H1 (cell line): Measurements from ENCODE around the gene ARHGEF16. TPM values are rescaled to one million over a fixed set of nuclear protein-coding genes. Genes with fewer than 3 reads are reported as not detected.
A peak's percentile ranks its signal among the peaks of the same experiment; 100 is the strongest.

Experiments
- CTCF ChIA-PET: fragments of 300-600 bp; sonication (Branson Sonifier 250); formaldehyde crosslinking; loops from one replicate; lab custom pipeline; 2021; ENCODE audit not compliant: partially characterized antibody; lab: Charles Lee
- POLR2A ChIA-PET: fragments of 300-600 bp; sonication (Branson Sonifier 250); formaldehyde crosslinking; loops from one replicate; lab custom pipeline; 2021; ENCODE audit warnings: inconsistent platforms; ENCODE audit not compliant: partially characterized antibody; lab: Charles Lee
- DNase-seq, 2 experiments: peaks; one replicate each; pipeline versions ENCODE4 v3.0.0 to v3.0.0-alpha.2; 2010 to 2022; ENCODE audit warnings: low spot score in 2 of 2, low read depth in 1 of 2, mixed read lengths in 1 of 2
- FAIRE-seq: peaks from 2 replicates; lab custom pipeline; 2011; peaks lifted over from hg19 to GRCh38; lab: Jason Lieb, UNC
- H2AFZ ChIP-seq: 2 replicates; pipeline ENCODE4 v1.8.1; 2012; ENCODE audit warnings: low read length, inconsistent platforms
- H2AK5ac ChIP-seq: 2 replicates; pipeline ENCODE4 v1.6.1; 2013; ENCODE audit warnings: low read depth, low read length
- H2BK120ac ChIP-seq: replicated peaks from 2 replicates; pipeline ENCODE3; 2013; ENCODE audit warnings: low read depth, low read length, inconsistent platforms
- H2BK12ac ChIP-seq: 2 replicates; pipeline ENCODE4 v1.6.1; 2013; ENCODE audit warnings: low read depth, low read length
- H2BK15ac ChIP-seq: 2 replicates; pipeline ENCODE4 v1.6.1; 2013; ENCODE audit warnings: low read length
- H2BK20ac ChIP-seq: 2 replicates; pipeline ENCODE4 v1.6.1; 2013; ENCODE audit warnings: low read length
- H2BK5ac ChIP-seq: 2 replicates; pipeline ENCODE4 v1.6.1; 2013; ENCODE audit warnings: low read depth, low read length
- H3K14ac ChIP-seq: 2 replicates; pipeline ENCODE4 v1.6.1; 2013; ENCODE audit warnings: inconsistent platforms; ENCODE audit not compliant: insufficient read length
- H3K18ac ChIP-seq: 2 replicates; pipeline ENCODE4 v1.6.1; 2013; ENCODE audit warnings: low read length; ENCODE audit errors: extremely low read depth
- H3K23ac ChIP-seq: 2 replicates; pipeline ENCODE4 v1.6.1; 2013; ENCODE audit warnings: inconsistent platforms; ENCODE audit not compliant: insufficient read length
- H3K23me2 ChIP-seq: 2 replicates; pipeline ENCODE4 v1.6.1; 2013; ENCODE audit warnings: low read depth, low read length
- H3K27ac ChIP-seq: 2 replicates; pipeline ENCODE4 v1.6.1; 2011; ENCODE audit warnings: low read depth, low read length, inconsistent platforms
- H3K27me3 ChIP-seq, 4 experiments: replicated peaks in 1 of 4; 1 replicate in 1 of 4; 2 replicates in 3 of 4; pipeline versions ENCODE4 v1.6.1 to v1.8.1; 2011 to 2013; ENCODE audit warnings: low read length in 3 of 4, mild to moderate bottlenecking in 3 of 4, inconsistent platforms in 2 of 4, mixed read lengths in 2 of 4, moderate library complexity in 1 of 4; ENCODE audit not compliant: control insufficient read depth in 3 of 4, insufficient read depth in 3 of 4; ENCODE audit errors: extremely low read depth in 1 of 4
- H3K36me3 ChIP-seq, 4 experiments: 2 replicates each; pipeline versions ENCODE4 v1.6.1 to v1.8.1; 2011 to 2013; ENCODE audit warnings: mild to moderate bottlenecking in 4 of 4, low read length in 3 of 4, moderate library complexity in 2 of 4, control low read depth in 1 of 4, inconsistent platforms in 1 of 4; ENCODE audit not compliant: insufficient read depth in 4 of 4, control insufficient read depth in 2 of 4
- H3K4ac ChIP-seq: replicated peaks from 2 replicates; pipeline ENCODE3; 2013; ENCODE audit warnings: low read length, low read depth, mixed read lengths, inconsistent platforms; ENCODE audit not compliant: insufficient read length
- H3K4me1 ChIP-seq, 4 experiments: replicated peaks in 1 of 4; 1 replicate in 1 of 4; 2 replicates in 3 of 4; pipeline versions ENCODE4 v1.6.1 to v1.8.1; 2011 to 2013; ENCODE audit warnings: low read length in 3 of 4, inconsistent platforms in 2 of 4, mixed read lengths in 1 of 4; ENCODE audit not compliant: insufficient read depth in 4 of 4, control insufficient read depth in 3 of 4
- H3K4me2 ChIP-seq, 2 experiments: 2 replicates each; pipeline versions ENCODE4 v1.6.1 to v1.8.1; 2011 to 2013; ENCODE audit warnings: low read depth in 2 of 2, low read length in 2 of 2, control low read depth in 1 of 2, inconsistent platforms in 1 of 2, mild to moderate bottlenecking in 1 of 2; ENCODE audit not compliant: insufficient read depth in 1 of 2
- H3K4me3 ChIP-seq, 4 experiments: fragments of 200-600, 300-600 bp in 1 of 4; sonication (generic), shearing (Covaris generic), sonication (Bioruptor Twin) in 1 of 4; 2 replicates each; pipeline versions ENCODE4 v1.5.1 to v1.8.1; 2011 to 2016; ENCODE audit warnings: low read length in 4 of 4, low read depth in 3 of 4, control low read depth in 2 of 4, inconsistent platforms in 2 of 4, mild to moderate bottlenecking in 2 of 4, mixed read lengths in 1 of 4, moderate library complexity in 1 of 4; ENCODE audit not compliant: insufficient read depth in 2 of 4; ENCODE audit errors: extremely low read depth in 1 of 4
- H3K56ac ChIP-seq: replicated peaks from 2 replicates; pipeline ENCODE3; 2013; ENCODE audit warnings: low read depth, mild to moderate bottlenecking, mixed read lengths, low read length, inconsistent platforms; ENCODE audit not compliant: insufficient read length
- H3K79me1 ChIP-seq: 2 replicates; pipeline ENCODE4 v1.6.1; 2013; ENCODE audit warnings: low read depth, low read length, control low read depth
- H3K79me2 ChIP-seq, 2 experiments: 2 replicates each; pipeline versions ENCODE4 v1.6.1 to v1.8.1; 2012 to 2013; ENCODE audit warnings: low read length in 2 of 2, mild to moderate bottlenecking in 2 of 2, inconsistent platforms in 1 of 2; ENCODE audit not compliant: insufficient read depth in 2 of 2, control insufficient read depth in 1 of 2
- H3K9ac ChIP-seq, 4 experiments: replicated peaks in 1 of 4; 1 replicate in 1 of 4; 2 replicates in 3 of 4; pipeline versions ENCODE4 v1.6.1 to v1.8.1; 2011 to 2013; ENCODE audit warnings: low read depth in 3 of 4, low read length in 3 of 4, control low read depth in 2 of 4, mild to moderate bottlenecking in 2 of 4, moderate library complexity in 2 of 4, inconsistent platforms in 1 of 4; ENCODE audit errors: extremely low read depth in 1 of 4
- H3K9me3 ChIP-seq, 2 experiments: 2 replicates each; pipeline versions ENCODE4 v1.6.1 to v1.8.1; 2012 to 2013; ENCODE audit warnings: mild to moderate bottlenecking in 2 of 2, moderate library complexity in 2 of 2, control low read depth in 1 of 2, inconsistent platforms in 1 of 2, low read depth in 1 of 2, low read length in 1 of 2, mixed read lengths in 1 of 2; ENCODE audit not compliant: insufficient read depth in 2 of 2
- H4K20me1 ChIP-seq, 2 experiments: replicated peaks in 1 of 2; 2 replicates each; pipeline versions ENCODE3 to v1.8.1; 2011 to 2013; ENCODE audit warnings: inconsistent platforms in 2 of 2, low read length in 2 of 2, mild to moderate bottlenecking in 1 of 2; ENCODE audit not compliant: insufficient read depth in 2 of 2, control insufficient read depth in 1 of 2
- H4K5ac ChIP-seq: 2 replicates; pipeline ENCODE4 v1.6.1; 2013; ENCODE audit warnings: low read length, low read depth, mixed read lengths, inconsistent platforms; ENCODE audit not compliant: insufficient read length
- H4K8ac ChIP-seq: 2 replicates; pipeline ENCODE4 v1.8.0; 2013; ENCODE audit warnings: mild to moderate bottlenecking, moderate library complexity, low read length, inconsistent platforms; ENCODE audit not compliant: insufficient read depth; ENCODE audit errors: extremely low read depth
- H4K91ac ChIP-seq: replicated peaks from 2 replicates; pipeline ENCODE3; 2013; ENCODE audit warnings: low read length, mixed read lengths, inconsistent platforms; ENCODE audit not compliant: insufficient read length
- BCL11A ChIP-seq, 2 experiments: IDR thresholded peaks; one replicate each; pipeline ENCODE4 v1.6.1; 2011; ENCODE audit warnings: low read depth in 2 of 2, low read length in 2 of 2, mild to moderate bottlenecking in 2 of 2
- CBX5 ChIP-seq: fragments of 300-800, 300-1000 bp; sonication (generic); IDR thresholded peaks from 2 replicates; pipeline ENCODE4 v1.7.1; 2016; ENCODE audit warnings: antibody characterized with exemption, low read length, low read depth
- CEBPB ChIP-seq: IDR thresholded peaks from 2 replicates; pipeline ENCODE4 v1.6.1; 2012; ENCODE audit warnings: low read depth, low read length
- CHD1 ChIP-seq: IDR thresholded peaks from 2 replicates; pipeline ENCODE4 v1.6.1; 2012; ENCODE audit warnings: low read depth, low read length, improper control_type of control experiment
- CTBP2 ChIP-seq: IDR thresholded peaks from 2 replicates; pipeline ENCODE4 v1.7.0; 2011; ENCODE audit warnings: borderline replicate concordance, mild to moderate bottlenecking, moderate library complexity, mixed read lengths, low read length; ENCODE audit not compliant: insufficient read depth, insufficient read length
- EGR1 ChIP-seq: IDR thresholded peaks from 2 replicates; pipeline ENCODE4 v1.6.1; 2011; ENCODE audit warnings: low read depth, low read length, borderline replicate concordance
- HDAC6 ChIP-seq: IDR thresholded peaks from one replicate; pipeline ENCODE4 v1.7.1; 2012; ENCODE audit warnings: low read depth, mild to moderate bottlenecking, inconsistent platforms, low read length, moderate library complexity
- JUN ChIP-seq: IDR thresholded peaks from 2 replicates; pipeline ENCODE4 v1.6.1; 2011; ENCODE audit warnings: low read depth, mild to moderate bottlenecking, improper control_type of control experiment, low read length
- JUND ChIP-seq: IDR thresholded peaks from 2 replicates; pipeline ENCODE4 v1.6.1; 2011; ENCODE audit warnings: mild to moderate bottlenecking, improper control_type of control experiment, low read length
- POLR2AphosphoS5 ChIP-seq: IDR thresholded peaks from 2 replicates; pipeline ENCODE4 v1.6.1; 2011; ENCODE audit warnings: low read depth, low read length
- SAP30 ChIP-seq: fragments of 300-600 bp; sonication (generic); IDR thresholded peaks from 2 replicates; pipeline ENCODE4 v1.7.1; 2012; ENCODE audit warnings: low read length, moderate library complexity, mild to moderate bottlenecking, inconsistent platforms; ENCODE audit not compliant: insufficient read depth, insufficient replicate concordance
- TAF1 ChIP-seq: IDR thresholded peaks from 2 replicates; pipeline ENCODE4 v1.6.1; 2011; ENCODE audit warnings: mild to moderate bottlenecking, low read depth, low read length
- TBP ChIP-seq: IDR thresholded peaks from 2 replicates; pipeline ENCODE4 v1.6.1; 2011; ENCODE audit warnings: low read depth, low read length, improper control_type of control experiment
- YY1 ChIP-seq: IDR thresholded peaks from 2 replicates; pipeline ENCODE4 v1.6.1; 2011; ENCODE audit warnings: low read depth, mild to moderate bottlenecking, low read length
- WGBS, 2 experiments: shearing (Covaris generic) in 1 of 2; methylation state at CpG; one replicate each; pipeline versions ENCODE4 v1.1.6 to v1.1.7; 2013 to 2015; ENCODE audit warnings: low lambda C conversion rate in 2 of 2, mixed read lengths in 2 of 2, inconsistent platforms in 1 of 2, low coverage in 1 of 2, missing lambda C conversion rate in 1 of 2; ENCODE audit not compliant: insufficient replicate concordance in 2 of 2, insufficient coverage in 1 of 2, insufficient read length in 1 of 2; ENCODE audit errors: extremely low coverage in 1 of 2, missing lambda C conversion rate in 1 of 2; 5-methylcytosine and 5-hydroxymethylcytosine counted together
- polyA plus RNA-seq, 7 experiments: library from polyadenylated mRNA; depleted of rRNA in 3 of 7; stranded (reverse) in 5 of 7; unstranded in 2 of 7; fragments of >200 nt in 5 of 7; fragments of 200-250 nt in 2 of 7; gene quantifications; 1 replicate in 5 of 7; 2 replicates in 1 of 7; 4 replicates in 1 of 7; pipeline versions ENCODE4 v1.2.1 to v1.2.3, GENCODE V29; 2011 to 2013; ENCODE audit warnings: missing spikeins in 2 of 7, mixed read lengths in 2 of 7
- total RNA-seq: library from RNA; stranded (reverse); fragmentation: NEBNext Ultra II Directional; extraction: Animal tissue kit (Norgen Biotek cat#: 25700); gene quantifications from 2 replicates; pipeline ENCODE4 v1.2.1, GENCODE V29; 2021

ARHGEF16 gene
- total and polyA plus RNA-seq, 2 of the 8 experiments (the other 6 are each of a cell fraction or from before 2014, with no cell fraction given) = 18.3 to 20.7 TPM

- no peak overlapping the region for H2AFZ ChIP-seq
- no peak overlapping the region for H3K27ac ChIP-seq
- H3K9me3 ChIP-seq = no peaks in the 10 kb centered on the region
- H4K5ac ChIP-seq = no peak overlapping the region
- FAIRE-seq = no peak
- no peaks in the 10 kb centered on the region; a peak in 2 of 8 replicates for H3K36me3 ChIP-seq
- H4K8ac ChIP-seq = peak overlapping the region; percentile 51; the same call in 1 of the 2 replicates
- H3K4me1 ChIP-seq = peaks cover 0 to 4% (median 0%) of the 10 kb centered on the region in 4 experiments; a peak in 1 of 7 replicates
- no peaks in the 10 kb centered on the region for H3K79me2 ChIP-seq
- peaks cover 2 to 14% of the 10 kb centered on the region in 2 experiments for H4K20me1 ChIP-seq
- no peak overlapping the region for H3K4me3 ChIP-seq
- H2BK5ac ChIP-seq = no peak overlapping the region
- peak overlapping the region; percentile 16 for H3K56ac ChIP-seq
- no peaks in the 10 kb centered on the region for H3K23me2 ChIP-seq
- no peak overlapping the region for H3K18ac ChIP-seq
- H3K4ac ChIP-seq = no peak overlapping the region
- no peak overlapping the region for H2BK12ac ChIP-seq
- no peaks in the 10 kb centered on the region for H3K27me3 ChIP-seq
- H2BK20ac ChIP-seq = no peak overlapping the region
- ChIA-PET CTCF (interaction anchor here (0.9 to 2.8 kb wide), 6 partner anchors 15 to 93 kb away, joined by 3 to 9 read pairs (median 4); no protein-coding TSS in a partner anchor), POLR2A (no interaction called here)
- H2AK5ac ChIP-seq = no peak overlapping the region
- 95% methylated on average over 21 of the region's 26 CpGs; no CpG with 5 or more reads in 1 of the 2 experiments for WGBS, 2 experiments
- no peak overlapping the region for H3K23ac ChIP-seq
- H3K9ac ChIP-seq = peak overlapping the region in 1 of 4 experiments; percentile 5; a peak in 1 of 7 replicates
- no peak overlapping the region for H3K4me2 ChIP-seq
- no peaks in the 10 kb centered on the region; the same call in 1 of the 2 replicates for H3K79me1 ChIP-seq
- H4K91ac ChIP-seq = no peak overlapping the region
- no peak overlapping the region for H2BK15ac ChIP-seq
- H2BK120ac ChIP-seq = no peak overlapping the region
- DNase-seq = no peak
- no peak overlapping the region for H3K14ac ChIP-seq
- TF ChIP-seq HDAC6 (no peak), SAP30 (no peak), TBP (no peak), CTBP2 (no peak), BCL11A (IDR thresholded peaks at IDR 0.05; ENCODE audit: low read depth in 2 of 2, low read length in 2 of 2) (no peak), TAF1 (no peak), POLR2AphosphoS5 (no peak), JUN (no peak), CEBPB (no peak), YY1 (no peak), CBX5 (no peak), CHD1 (no peak), EGR1 (no peak), JUND (no peak)
Observed at GRCh38 chr1:3498246-3498930, 43.9 kb downstream of the ARHGEF16 start.
